ENCODE data around the gene TCF7L1.
"Not testable (repeated sequence)": the region's sequence is repeated elsewhere in the genome, so short reads cannot be mapped to it uniquely, and the experiment has no call there.

Gene TCF7L1

GRCh38 chr2:85302121-85302520 lies 168.9 kb downstream of the TCF7L1 start:
- no peak for DNase-seq

GRCh38 chr2:85303780-85304531 lies 170.8 kb downstream of the TCF7L1 start:
- no peak for DNase-seq

DNA sequence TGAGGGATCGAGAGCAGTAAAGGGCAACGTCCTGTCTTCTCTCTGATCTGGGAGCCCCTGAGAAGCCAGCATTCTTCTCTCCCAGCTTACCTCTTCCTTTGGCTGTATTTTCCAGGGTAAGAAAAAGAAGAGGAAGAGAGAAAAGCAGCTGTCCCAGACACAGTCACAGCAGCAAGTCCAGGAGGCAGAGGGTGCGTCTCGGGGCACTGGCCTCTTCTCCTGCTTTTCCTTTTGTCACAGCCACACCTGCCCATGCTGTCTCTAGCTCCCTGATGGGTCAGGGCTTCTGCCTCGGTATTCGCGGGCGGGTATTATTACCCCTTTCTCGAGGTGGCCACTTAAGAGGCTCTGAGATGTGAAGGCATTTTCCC lies 174.3 kb downstream of the TCF7L1 start:
- no peak for DNase-seq

DNA sequence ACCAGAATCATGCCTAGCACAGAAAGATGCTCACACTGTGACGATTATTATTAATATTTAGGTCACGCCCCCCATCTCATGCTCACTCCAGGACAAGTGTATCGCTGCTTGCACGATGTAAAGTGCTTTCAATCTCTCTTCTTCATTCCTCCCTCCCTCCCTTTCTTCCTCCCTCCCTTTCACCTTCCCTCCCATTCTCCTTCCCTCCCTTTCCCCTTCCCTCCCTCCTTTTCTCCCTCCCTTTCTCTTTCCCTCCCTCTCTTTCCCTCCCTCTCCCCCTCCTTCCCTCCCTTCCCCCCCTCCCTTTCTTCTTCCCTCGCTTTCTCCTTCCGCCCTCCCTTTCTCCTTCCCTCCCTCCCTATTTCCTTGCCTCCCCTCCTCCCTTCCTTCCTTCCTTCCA lies 175.0 kb downstream of the TCF7L1 start:
- DNase-seq = no peak

- no peak for DNase-seq
Observed at GRCh38 chr2:85308896-85309555, 175.8 kb downstream of the TCF7L1 start.

GRCh38 chr2:85309699-85310321 lies 176.6 kb downstream of the TCF7L1 start:
- DNase-seq = no peak

DNA sequence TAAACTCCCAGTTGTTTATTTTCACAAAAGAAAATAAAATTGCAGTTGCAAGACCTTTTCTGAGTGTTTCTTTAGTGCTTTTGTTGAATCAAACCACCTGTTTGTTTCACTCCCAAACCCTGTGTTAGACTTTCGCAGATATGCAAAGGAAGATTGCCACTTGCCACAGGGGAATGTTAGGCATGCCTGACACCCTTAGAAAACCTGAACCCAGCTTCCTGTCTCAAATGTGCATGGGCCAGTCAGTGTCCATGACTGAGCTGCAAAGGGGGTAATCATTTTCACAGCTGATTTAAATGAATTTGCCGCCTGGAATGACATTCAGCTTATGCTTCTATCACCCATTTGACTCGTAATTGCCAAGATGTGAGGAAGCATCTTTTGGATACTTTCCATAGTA lies 177.1 kb downstream of the TCF7L1 start:
- no peak for DNase-seq

DNA sequence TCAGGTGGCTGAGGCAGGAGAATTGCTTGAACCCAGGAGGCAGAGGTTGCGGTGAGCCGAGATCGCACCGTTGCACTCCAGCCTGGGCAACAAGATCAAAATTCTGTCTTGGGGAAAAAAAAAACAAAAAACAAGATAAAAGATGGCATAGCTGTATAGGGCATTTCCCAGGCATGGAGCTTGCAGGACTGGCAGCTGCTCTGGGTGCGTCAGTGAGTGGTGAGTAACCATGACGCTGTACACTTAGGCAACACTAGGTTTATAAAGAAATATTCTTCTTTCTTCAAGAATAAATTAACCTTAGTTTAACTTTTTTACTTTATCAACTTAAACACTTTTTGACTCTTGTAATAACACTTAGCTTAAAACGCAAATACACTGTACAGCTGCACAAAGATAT lies 179.2 kb downstream of the TCF7L1 start:
- DNase-seq = no peak

GRCh38 chr2:85314884-85315242 lies 181.7 kb downstream of the TCF7L1 start:
- no peak for DNase-seq

GRCh38 chr2:85315921-85316320 lies 182.7 kb downstream of the TCF7L1 start:
- DNase-seq = not testable (repeated sequence)

DNA sequence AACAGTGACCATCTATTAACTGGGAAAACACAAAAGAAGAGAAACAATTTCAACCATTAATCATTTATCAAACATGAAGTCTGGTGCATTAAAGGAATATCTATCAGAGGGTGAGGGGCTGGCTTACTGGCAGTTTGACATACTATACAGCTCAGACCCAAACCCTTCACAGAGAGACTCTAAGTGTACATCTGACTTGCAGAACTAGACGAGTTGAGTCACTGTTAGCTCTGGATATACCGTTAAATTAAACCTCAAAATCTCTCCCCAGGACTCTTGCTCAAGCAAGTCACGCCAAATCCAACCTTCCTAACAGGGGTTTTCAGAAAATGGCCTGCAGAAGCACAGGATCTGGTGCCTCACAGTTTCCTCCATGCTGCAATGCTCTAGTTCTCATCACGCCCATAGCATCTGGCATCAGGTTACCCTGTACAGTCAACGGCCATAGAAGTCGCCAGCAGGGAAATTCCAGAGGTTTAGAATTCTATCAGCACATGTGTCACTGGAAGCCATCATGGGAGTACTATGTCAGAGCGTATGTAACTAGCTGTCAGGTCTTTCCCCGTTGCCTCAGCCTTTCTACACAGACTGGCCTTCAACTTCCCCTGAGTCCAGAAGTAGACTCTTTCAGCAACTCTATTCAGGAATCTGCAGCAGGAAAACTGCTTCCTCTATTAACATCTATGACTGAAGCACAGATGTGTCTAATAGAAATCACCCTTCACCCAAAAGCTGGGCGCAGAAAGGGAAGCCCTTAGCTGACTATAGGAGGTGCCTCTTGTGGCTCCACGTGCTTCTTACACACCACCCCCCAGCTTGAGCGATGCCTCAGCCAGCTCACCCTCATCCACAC lies 185.3 kb downstream of the TCF7L1 start:
- DNase-seq = no peak

DNA sequence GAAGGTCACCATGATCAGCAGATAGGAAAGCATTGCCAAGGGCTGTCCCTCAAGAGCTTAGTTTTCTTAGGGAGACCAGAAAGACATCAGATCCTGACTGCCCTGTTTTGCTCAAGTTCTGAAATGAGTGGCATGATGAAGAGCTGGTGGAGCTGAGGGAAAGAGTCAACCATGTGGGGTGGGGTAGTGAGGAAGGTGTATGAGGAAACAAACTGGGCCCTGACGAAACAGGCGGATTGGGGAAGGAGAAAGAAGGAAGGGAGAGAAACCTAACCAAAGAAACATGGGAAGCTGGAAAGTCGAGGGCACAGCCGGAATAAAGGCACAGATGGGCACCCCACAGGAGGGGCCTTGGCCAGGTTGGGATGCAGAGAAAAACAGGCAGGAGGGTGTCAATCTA lies 186.6 kb downstream of the TCF7L1 start:
- no peak for DNase-seq

DNA sequence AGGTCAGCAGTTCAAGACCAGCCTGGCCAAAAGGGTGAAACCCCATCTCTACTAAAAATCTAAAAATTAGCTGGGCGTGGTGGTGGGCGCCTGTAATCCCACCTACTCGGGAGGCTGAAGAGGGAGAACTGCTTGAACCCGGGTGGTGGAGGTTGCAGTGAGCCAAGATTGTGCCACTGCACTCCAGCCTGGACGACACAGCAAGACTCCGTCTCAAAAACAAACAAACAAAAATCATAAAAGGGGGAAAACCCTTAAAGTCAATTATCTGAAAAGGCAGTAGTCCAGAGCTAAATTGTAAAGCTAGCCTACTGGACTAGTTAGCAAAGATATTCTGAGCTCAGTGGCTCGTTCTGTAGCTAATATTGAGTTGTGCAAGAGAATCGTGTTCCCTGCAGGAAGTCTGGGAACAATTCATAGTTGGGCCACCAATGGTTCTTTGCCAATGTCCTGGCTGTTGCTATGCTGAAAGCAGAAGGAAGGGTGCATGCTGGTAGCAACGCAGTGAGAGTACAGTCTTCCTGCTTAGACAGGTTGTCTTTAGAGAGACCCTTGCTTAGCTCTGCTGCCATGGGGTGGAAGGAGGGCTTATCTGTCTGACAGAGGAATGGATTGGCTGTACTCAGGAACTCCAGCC lies 190.3 kb downstream of the TCF7L1 start:
- DNase-seq = no peak

- DNase-seq = not testable (repeated sequence)
Observed at GRCh38 chr2:85323988-85324367, 190.8 kb downstream of the TCF7L1 start.

DNA sequence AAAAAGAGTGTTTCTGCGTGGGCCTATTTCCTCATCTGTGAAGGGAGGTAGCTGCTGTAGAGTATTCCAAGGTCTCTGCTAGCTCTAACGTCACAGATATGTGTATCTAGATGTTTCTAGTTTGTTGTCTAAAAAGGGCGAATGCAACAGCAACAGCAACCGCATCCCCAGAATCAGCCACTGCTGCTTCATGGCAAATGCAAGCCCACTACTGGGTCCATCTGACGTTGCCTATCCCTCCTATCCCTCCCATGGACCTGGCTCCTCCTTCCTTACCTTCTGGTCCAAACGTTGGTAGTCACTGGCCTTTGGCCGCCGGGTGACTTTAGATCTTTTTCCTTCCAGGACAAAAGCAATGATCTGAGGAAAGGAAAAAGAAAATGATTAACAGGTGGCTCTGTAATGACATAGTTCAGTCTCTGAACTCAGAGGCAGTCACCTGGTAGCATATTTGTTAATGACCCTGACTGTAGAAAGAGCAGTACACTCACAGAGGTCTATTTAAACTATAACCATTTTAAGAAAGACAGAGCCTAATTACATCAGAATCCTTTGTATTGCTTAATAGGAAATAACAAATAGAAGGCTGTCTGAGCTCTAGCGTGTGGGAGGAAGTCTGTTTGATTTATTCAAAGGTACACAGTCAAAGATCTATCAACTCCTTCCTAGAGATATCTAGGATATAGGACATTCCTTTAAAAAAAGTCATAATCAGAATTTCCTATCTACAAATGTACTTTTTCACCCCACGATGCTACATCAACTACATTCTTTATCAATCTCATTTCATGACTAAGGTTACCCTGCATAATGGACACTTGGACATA lies 191.7 kb downstream of the TCF7L1 start:
- no peak for DNase-seq

GRCh38 chr2:85325466-85325811 lies 192.2 kb downstream of the TCF7L1 start:
- no peak for DNase-seq

DNA sequence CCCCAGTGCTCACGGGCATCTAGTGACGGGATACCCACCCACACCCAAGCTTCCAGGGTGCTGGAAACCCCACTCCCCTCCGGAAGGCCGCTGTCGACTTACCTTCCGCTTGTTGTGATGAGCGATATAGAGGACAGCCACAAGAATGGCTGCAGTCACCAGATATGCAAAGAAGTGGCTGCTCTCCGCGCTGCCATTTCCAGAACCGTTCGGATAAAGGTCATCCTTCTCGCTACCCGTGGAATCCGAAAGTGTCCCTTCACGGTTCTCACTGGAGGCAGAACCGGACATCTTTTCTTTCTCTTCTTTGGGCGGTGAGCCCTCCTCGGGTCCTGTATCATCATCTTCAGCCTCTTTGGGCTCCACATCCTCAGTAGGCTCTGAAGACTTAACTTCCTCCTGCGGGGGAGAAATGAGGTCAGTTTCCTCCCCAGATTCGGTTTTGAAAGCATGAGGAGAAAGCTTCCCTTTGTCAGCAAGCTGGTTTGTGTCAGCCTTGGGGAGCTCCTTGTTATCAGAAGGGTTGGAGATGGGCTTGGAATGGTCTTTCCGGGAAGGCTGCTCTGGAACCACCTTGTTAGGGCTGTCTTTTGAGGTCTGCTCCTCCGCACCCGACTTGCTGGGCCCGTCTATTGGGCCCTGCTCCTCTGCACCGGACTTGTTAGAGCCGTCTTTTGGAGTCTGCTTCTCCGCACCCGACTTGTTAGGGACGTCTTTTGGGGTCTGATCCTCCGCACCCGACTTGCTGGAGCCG lies 193.4 kb downstream of the TCF7L1 start:
- no peak for DNase-seq

GRCh38 chr2:85327160-85327821 lies 194.1 kb downstream of the TCF7L1 start:
- no peak for DNase-seq

DNA sequence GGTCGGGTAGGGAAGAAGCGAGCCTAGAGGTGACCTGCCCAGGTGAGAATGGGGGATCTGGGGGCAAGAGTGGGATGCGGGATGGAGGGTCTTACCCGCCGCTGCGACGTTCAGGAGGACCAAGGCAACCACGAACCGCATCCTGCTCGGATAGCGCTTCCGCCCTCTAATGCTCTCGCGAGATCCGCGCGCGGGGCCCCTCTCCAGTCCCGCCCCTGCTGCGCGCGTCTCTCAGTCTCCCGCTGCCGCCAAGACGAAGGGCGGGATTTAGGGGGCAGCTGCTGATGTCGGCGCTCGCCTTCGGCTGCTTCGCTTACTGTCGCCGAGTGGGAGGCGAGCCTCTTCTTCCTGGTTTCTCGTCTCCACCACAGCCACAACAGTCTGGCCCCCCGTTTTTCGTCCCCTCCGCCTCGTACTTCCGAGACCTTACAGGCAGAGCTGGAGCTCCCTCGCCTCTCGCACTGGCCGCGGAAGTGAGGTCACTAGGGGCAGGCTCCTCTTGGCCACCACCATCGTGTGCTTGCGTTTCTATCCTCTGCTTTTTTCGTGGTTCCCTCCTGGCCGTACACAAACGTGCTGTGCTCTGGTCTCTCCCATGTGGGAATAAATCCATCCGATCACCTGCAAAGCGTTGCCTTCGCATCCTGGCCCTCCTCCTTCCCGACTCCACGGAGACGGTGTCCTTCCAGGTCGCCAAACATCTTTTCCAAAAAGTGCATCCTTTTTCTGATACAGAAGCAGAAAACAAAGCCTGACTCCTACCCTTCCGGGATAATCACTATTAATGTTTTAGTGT lies 194.8 kb downstream of the TCF7L1 start, which contains the start of gene TGOLN2:
TGOLN2 (minus strand) TSS at position 168 of the 796 bp plus-strand sequence; CDS start at position 141, 27 bp downstream.
- DNase-seq = peak; percentile 73

- DNase-seq = no peak
Observed at GRCh38 chr2:85329181-85329651, 196.0 kb downstream of the TCF7L1 start.

Measured in NCI-H1048 (cell line).